Measurements from ENCODE around the gene CDH23.

The CDH23 gene

DNA sequence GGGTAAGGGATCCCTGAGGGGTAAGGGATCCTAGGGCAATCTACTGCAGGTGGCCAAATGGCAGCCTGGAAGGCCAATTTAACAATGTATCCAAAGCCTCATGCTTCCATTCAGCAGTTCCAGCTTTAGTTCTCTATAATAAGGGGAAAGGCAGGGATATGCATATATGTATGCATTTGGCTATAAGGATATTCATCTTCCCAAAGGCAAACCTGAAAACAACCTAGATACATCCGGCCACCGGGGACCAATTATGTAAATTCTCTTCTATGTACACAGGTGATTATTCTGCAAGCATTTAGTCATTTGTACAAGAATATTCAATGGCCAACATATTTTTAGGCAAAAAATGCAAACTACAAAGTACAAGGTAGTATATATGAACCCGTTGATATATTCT, 427.6 kb downstream of the CDH23 start:
- TF ChIP-seq, protein P1, sequence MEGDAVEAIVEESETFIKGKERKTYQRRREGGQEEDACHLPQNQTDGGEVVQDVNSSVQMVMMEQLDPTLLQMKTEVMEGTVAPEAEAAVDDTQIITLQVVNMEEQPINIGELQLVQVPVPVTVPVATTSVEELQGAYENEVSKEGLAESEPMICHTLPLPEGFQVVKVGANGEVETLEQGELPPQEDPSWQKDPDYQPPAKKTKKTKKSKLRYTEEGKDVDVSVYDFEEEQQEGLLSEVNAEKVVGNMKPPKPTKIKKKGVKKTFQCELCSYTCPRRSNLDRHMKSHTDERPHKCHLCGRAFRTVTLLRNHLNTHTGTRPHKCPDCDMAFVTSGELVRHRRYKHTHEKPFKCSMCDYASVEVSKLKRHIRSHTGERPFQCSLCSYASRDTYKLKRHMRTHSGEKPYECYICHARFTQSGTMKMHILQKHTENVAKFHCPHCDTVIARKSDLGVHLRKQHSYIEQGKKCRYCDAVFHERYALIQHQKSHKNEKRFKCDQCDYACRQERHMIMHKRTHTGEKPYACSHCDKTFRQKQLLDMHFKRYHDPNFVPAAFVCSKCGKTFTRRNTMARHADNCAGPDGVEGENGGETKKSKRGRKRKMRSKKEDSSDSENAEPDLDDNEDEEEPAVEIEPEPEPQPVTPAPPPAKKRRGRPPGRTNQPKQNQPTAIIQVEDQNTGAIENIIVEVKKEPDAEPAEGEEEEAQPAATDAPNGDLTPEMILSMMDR (IDR thresholded peaks at IDR 0.05) = no peak

DNA sequence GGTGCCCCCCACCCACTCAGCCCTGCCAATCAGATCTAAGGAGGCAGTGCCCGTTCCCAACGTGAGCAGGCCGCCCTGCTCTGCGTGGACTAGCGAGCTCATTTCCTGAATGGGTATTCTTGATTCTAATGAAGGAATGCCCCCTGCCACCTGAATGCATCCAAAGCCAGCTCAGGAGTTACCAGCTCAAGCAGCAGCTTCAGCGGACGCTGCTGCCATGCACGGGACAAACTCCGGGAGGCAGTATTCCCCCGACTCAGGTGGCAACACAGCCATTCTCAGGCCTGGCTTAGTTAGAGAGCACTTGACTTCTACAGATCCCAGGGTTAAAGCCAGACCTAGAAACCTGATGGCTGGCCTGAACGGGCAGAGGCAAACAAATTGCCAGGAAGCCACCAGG, 428.5 kb downstream of the CDH23 start:
- TF ChIP-seq, protein P1 (IDR thresholded peaks at IDR 0.05) = no peak

DNA sequence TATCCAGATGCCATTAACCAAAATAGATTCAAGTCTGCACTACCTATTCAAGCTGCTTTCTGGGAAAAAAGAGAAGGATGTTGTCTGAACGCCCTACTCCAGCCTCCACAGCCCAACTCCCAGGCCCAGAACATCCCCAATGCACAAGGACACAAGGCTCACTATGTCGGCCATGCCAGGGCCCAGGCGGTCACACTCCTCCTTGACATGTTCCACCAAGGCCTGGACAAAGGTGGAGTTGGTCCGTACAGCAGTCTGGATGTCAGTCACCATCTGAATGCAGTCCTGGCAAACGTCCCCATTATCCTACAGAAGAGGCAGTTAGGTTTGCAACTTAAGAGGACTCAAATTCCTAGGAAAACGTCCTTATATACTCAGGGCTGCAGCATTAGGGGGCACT, 431.1 kb downstream of the CDH23 start:
- TF ChIP-seq, protein P1 (IDR thresholded peaks at IDR 0.05) = no peak

DNA sequence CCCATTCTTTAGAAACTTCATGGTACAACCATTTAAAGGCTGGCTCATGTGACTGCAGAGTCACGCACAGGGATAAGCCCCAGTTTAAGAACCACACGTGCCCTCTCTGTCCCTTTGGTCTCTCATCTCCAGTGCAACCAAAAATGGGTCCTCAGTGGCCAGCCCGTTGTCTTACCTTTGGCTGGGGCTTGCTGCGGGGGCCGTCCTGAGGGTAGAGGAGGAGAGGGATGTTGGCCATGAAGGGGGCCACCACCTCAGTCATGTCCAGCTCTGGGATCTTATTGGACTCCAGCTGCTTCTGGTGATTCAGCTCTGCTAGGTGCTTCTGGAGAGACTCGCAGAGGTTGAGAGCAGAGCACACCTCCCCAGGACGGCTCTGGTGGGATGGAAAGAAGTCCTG, 432.0 kb downstream of the CDH23 start:
- TF ChIP-seq, protein P1 (IDR thresholded peaks at IDR 0.05) = no peak

DNA sequence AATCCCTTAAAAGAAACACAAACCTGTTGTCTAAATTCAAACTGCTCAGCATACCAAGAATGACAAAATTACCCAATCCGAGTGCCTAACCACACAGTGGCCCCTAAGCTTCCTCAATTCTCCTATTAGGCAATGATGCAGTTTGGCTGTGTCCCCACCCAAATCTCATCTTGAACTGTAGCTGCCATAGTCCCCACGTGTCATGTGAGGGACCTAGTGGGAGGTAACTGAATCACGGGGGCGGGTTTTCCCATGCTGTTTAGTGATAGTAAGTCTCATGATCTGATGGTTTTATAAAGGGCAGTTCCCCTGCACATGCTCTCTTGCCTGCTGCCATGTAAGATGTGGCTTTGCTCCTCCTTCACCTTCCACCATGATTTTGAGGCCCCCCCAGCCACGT, 432.5 kb downstream of the CDH23 start:
- TF ChIP-seq, protein P1 (IDR thresholded peaks at IDR 0.05) = no peak

DNA sequence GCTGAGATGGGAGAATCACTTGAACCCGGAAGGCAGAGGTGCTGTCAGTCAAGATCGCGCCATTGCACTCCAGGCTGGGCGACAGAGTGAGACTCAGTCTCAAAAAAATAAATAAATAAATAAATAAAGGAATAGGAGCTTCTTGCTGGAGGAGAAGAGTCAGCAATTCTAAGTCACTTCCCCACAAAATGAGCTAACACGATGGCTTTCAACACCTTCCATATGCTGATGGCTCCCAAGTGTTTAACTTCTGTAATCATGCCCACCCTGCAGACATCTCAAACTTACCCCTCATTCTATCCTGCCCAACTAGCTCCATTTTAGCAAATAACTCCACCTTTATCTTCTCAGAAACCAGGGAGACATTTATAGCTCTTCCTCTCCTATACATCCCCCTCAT, 433.2 kb downstream of the CDH23 start:
- TF ChIP-seq, protein P1 (IDR thresholded peaks at IDR 0.05) = no peak

DNA sequence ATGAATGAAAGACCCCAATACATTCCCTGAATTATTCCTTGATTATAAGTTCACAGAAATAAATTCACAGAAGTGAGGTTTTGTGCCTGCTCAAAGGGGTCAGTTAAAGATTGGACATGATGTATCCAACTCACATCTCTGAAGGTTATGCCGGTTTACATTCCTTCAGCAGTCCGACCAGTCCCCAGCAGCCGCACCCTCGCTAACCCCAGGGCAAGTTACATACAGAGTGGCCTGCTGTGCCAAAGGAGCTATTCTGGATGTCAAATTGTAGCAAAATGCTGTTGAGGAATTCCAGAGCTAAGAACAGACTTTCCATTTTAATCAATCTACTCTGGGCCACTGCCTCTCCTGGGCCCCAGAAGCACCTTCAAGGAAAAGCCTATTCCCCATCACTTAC, 434.0 kb downstream of the CDH23 start:
- TF ChIP-seq, protein P1 (IDR thresholded peaks at IDR 0.05) = no peak

All from LNCAP (cell line).